A204.1 (cell line): ENCODE data around the gene ACTN3.
"Not testable (repeated sequence)": the region's sequence is repeated elsewhere in the genome, so short reads cannot be mapped to it uniquely, and the experiment has no call there.

Experiments
- FAIRE-seq: peaks from 2 replicates; lab custom pipeline; 2012; peaks lifted over from hg19 to GRCh38; lab: Jason Lieb, UNC

The ACTN3 gene

DNA sequence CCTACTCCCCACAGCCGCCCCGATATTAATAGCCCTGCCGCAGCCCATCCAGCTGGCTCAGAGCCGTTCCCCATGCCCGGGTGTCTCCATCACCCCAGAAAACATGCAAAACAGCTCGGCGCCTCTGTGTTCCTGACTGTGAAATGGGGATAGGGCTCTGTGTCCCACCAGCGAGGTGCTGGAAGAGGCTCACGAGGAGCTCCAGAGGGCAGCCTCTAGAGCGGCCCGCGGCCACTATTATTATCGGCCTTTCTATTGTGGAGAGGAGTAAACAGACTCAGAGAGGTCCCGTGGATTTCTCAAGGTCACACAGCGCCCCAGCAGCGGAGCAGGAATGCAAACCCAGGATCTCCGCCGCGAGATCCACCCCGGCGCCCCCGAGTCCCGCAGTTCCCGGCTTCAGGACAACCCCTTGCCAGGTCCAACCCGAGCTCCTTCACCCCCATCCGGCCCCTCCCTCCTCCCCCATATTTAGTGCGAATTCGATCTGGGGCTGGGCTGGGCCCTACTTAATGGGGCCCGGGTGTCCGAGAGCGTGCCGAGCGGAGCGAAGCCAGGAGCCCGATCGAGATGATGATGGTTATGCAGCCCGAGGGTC is at the start of gene ACTN3:
TSS of gene ACTN3 (plus strand) at position 536 of the 598 bp plus-strand sequence. CDS start at position 571, 35 bp downstream.
- FAIRE-seq: no peak

DNA sequence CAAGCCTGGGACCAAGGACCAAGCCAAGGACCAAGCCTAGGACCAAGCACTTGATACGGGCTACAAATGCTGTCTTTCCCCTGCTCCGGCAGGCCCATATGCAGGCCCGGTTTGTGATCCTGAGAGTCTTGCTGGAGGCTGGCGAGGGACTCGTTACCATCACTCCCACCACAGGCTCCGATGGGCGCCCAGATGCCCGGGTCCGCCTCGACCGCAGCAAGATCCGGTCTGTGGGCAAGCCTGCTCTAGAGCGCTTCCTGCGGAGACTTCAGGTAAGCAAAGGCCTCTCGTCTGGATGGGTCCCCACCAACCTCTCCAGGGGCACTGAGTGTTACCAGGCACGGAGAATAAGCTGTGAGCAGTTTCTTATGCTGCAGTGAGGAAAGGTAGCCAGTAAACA is 49.5 kb upstream of the ACTN3 start:
- FAIRE-seq: no peak

DNA sequence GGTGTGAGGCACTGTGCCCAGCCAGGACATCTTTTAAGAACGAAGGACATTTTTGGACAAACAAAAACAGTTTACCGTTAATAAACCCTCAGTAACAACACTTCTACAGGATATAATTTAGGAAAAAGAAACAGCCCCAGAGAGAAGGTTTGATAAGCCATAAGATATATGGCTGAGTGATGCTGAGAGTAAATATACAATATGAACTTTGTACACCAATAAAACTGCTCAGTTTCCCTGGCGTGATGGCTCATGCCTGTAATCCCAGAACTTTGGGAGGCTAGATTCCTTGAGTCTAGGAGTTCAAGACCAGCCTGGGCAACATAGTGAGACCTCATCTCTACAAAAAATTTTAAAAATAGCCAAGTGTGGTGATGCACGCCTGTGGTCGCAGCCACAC is 48.2 kb upstream of the ACTN3 start:
- no peak for FAIRE-seq

DNA sequence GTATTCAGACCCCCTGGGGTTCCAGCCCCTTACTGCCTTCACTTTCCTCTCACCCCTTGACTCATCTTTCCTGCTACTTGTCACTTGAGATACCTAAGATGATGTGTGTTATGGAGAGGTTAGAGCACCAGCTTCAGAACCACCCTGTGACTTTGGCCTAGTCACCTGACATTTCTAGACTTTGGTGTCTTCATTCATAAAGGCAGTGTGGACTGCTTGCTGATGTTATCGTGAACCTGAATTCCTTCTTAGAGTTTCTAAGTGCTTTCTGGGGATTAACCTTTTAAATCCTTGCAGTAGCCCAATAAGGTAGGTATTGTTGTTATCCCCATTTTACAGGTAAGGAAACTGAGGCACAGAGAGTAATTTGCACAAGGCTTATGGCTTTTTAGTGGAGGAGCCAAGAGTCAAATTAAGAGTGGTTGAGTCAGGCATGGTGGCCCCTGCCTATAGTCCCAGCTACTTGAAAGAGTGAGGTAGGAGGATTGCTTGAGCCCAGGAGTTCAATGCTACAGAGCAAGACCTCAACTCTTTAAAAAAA is 41.4 kb upstream of the ACTN3 start:
- no peak for FAIRE-seq

DNA sequence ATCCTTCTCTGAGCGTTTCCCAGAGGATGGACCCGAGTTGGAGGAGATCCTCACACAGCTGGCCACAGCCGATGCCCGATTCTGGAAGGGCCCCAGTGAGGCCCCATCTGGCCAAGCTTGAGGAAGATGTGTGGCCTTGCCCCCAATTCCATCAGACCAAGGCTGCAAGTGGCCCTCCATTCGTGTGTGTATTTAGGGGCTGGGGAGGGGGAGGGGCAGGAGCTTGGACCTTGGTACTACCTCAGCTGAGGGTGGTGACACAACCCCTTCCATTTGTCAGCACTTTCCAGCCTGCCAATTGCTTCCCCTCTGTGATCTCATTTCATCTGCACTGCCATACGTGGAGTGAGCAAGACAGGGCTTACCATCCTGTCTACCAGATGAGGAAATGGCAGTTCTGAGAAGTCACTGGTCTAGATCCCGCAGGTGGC is 37.6 kb upstream of the ACTN3 start:
- FAIRE-seq: no peak

DNA sequence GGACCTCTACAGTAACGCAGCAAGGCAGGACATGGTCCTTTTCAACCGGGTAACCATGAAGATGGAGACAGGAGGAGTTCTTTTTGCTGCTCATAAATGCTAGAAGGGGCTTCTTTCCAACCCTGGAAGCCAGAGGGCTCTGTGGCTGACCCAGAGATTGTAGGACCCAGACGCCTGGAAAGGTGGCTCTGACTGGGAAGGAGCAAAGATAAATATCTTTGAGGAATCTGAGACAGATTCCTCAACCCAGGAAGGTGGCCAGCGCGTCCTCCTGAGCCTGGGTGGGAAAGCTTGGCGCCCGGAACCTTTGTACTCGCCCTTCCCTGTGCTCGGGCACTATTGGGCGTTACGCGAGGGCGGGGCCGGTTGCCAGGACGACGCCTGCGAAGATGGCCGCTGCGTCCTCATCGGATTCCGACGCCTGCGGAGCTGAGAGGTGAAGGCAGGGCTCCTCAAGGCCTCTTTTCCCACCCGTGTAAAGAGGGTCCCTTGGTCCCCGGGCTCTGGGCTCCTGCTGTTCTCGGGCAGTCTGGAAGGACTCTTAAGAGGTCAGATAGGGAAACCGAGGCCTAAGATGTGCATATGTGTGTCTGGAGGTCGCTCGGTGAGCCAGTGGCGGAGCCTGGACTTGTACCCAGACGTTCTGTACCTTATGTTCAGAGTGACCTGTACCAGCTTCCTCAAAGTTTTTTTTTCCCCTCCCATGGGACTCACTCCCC is 36.3 kb upstream of the ACTN3 start, which contains the start of gene BBS1:
TSS of gene BBS1 (plus strand) at position 365 of the 719 bp plus-strand sequence. CDS start at position 390, 25 bp downstream.
- no peak for FAIRE-seq

DNA sequence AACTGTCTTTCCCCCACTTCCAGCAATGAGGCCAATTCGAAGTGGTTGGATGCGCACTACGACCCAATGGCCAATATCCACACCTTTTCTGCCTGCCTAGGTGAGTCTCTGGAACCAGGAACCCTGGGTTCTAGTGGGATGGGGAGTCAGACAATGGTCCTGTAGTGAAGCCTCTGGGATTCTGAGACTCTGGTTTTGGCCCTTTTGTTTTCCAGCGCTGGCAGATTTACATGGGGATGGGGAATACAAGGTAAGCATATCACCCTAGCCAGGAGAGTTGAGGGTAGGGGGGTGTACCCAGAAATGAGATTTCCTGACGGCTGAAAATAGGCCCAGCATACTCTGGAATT is 35.7 kb upstream of the ACTN3 start:
- no peak for FAIRE-seq

DNA sequence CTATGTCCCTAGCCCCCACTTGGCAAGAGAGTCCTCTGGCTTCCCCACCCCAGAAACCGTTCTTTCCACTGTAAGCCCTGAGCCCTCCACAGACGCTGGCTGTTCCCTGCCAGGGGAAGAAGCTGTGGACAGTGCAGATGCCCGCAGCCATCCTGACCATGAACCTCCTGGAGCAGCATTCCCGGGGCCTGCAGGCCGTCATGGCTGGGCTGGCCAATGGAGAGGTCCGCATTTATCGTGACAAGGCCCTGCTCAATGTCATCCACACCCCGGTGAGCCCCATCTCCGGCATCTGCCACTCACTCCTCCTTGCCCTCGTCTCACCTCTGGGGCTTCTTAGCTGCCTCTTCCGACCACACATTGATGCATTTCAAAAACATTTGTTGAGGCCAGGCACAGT is 23.1 kb upstream of the ACTN3 start:
- FAIRE-seq: no peak

DNA sequence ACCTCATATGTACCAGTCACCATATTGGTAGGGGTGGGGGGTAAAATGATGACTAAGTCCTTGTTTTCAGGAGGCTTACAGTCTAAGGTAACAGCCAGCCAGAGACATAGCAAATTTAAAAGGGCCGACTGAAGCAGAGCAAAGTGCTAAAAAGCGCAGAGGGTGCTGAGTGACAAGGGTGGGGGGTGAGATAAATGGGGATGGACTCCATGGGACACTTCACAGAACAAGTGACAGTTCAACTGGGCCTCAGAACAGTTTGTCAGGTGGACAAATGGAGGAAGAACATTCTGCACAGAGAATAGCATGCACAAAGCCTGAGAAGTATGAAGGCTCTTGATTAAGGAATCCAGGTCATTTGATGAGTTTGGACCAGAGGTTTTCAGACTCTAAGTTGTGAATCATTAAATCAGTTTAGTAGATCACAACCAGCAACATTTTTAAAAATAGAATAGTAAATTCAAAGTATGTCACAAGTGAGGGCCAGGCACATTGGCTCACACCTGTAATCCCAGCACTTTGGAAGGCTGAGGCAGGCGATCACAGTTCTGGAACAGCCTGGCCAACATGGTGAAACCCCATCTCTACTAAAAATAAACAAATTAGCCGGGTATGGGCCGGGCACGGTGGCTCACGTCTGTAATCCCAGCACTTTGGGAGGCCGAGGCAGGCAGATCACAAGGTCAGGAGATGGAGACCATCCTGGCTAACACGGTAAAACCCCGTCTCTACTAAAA is 22.2 kb upstream of the ACTN3 start:
- no peak for FAIRE-seq

DNA sequence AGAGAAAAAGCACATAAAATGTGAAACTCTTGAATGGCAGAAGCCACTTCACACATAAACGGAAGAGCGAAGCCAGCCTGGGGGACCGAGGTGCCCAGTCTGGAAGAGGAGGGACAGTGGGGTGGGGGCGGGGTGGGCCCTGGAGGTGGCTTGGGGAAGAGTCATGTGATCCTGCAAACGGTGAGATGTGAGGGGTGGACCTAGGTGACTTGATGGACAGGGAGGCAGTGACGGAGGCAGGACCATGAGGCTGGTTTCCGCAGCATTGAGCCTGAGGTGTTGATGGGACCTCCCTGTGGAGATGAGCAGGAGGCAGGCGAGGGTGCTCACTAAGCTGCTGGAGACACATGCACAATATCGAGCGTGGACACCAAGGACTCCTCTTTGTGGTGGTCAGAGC is 17.6 kb upstream of the ACTN3 start:
- no peak for FAIRE-seq

DNA sequence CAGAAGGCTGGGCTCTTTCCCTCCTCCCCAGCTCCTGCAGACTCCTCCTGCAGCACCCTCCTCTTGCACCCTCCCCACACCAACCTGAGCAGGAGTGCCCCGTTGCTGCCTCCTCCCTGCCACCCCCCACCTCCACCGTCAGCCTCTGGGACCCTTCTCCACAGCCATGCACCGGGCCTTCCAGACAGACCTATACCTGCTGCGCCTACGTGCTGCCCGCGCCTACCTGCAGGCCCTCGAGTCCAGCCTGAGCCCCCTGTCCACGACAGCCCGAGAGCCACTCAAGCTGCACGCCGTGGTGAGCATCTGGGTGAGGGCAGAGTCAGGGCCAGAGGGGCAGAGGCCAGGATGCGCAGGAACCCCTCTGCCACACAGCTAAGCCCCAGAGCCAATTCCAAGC is 17.0 kb upstream of the ACTN3 start:
- no peak for FAIRE-seq

DNA sequence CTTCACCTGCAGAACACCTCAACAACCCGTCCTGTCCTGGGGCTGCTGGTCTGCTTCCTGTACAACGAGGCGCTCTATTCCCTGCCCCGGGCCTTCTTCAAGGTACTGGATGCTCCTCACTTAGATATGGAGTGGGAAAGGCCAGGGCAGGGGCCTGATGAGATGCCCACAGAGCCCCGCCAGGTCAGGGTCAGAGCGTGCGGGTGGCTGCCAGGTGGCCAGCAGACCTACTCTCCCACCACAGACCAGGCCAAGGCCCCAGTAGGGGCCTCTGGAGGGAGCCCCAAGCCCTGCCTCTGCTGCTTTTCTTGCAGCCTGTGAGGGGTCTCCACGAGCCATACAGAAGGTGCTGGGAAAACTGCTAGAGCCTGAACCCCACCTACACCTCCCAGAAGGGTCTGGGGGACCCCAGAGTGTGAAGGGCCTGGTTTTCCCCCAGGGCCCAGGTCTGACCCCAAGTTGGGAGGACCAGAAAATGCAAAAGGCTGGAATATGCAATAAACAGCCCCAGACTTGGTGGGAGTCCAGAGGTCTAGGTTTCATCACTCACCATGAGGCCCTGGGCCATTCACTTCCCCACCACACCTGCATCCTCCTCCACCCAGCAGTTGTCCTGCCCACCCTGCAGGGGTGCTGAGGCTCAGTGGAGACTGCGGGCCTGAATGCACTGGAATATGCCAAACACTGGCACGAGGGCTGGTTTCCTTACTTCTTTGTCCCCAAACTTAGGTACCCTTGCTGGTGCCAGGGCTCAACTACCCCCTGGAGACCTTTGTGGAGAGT is 15.6 kb upstream of the ACTN3 start:
- FAIRE-seq: no peak

DNA sequence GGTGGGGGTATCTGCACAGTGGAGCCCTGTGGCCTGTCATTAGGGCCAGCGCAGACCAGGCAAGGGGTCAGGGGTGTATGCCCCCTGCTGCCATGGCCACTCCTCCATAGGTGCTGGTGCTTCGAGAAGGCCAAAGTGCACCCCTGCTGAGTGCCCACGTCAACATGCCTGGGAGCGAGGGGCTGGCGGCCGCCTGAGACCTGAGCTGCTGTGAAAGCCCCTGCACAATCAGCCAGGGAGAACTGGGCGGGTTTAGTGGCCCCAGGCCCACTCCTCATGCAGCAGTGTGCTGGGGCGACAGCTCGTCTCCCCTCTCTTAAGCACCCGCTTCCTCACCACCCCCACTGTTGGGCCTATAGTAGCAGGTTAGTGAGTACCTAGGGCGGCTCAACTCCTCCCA is 14.9 kb upstream of the ACTN3 start:
- no peak for FAIRE-seq

DNA sequence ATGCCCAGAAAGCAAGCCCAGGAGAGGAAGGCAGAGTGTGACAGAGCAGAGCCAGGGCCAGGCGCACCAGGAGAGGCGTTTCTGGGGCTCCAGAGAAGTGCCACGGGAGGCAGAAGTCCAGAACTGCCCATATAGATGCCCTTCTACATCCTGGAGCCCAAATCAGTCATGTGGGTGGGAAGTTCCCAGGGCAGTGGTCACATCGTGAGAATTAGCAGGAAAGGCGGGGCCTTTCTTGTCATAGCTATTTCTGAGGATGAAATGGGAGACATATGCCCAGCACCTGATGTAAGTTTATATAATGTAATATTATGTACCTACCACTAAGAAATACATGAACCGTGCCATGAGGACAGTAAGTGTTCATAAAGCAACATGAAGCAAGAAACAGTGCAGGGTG is 13.9 kb upstream of the ACTN3 start:
- FAIRE-seq: no peak

DNA sequence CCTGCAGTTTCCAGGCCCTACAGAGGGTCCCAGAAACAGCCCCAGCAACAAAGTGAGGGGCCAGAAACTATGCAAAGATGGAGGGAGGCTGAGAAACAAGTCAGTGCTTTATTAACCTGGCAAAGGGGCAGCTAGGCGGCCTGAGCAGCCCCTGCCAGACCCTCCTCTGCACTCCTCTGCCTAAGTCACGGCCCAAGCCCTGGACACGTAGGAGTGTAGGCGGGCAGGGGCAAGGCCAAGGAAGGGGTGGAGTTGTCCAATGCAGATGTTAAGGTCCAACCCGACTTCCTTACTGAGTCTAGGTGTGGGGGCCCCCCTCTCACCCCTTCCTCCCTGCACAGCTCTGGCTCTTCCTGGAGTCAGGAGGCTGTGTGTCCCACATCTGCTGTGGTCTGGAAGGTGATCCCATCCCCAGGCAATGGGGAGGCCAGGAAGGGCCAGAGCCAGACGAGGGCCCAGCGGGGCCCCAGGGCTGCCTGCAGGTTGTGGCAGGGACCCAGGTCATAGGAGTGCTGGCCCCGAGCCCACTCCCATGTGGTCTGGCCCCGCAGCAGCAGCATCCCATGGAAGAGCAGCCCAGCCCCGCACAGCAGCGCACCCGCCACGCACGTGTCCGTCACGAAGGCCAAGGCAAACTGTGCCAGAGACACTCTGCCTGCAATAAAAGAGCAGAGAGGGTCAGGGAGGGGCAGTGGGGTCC is 7.4 kb upstream of the ACTN3 start:
- FAIRE-seq: no peak

DNA sequence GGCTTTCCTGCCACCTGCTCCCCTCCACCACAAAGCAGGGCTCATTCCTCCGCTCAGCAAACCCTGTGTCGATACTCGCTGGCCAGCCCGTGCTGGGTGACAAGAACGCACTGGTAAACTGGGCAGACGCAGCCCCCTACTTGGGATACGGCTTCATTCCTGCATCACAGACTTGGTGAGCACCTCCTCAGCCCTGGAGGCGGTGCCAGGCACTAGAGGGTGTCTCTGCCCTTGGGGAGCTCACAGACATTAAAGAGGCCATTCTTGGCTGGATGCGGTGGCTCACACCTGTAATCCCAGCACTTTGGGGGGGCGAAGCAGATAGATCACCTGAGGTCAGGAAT is 6.9 kb upstream of the ACTN3 start:
- FAIRE-seq: no peak

DNA sequence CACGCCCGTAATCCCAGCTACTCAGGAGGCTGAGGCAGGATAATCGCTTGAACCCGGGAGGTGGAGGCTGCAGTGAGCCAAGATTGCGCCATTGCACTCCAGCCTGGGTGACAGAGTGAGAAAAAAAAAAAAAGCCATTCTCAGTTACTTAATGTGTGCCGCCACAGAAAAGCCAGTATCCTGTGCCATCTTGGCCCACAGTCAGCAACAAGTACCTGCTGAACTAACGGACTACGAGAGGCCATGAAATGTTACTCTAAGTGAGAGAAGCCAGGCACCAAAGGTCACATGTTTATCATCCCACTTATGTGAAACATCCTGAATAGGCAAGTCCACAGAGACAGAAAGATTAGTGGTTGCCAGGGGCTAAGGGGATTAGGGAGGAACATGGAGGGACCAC is 6.1 kb upstream of the ACTN3 start:
- FAIRE-seq: not testable (repeated sequence)

DNA sequence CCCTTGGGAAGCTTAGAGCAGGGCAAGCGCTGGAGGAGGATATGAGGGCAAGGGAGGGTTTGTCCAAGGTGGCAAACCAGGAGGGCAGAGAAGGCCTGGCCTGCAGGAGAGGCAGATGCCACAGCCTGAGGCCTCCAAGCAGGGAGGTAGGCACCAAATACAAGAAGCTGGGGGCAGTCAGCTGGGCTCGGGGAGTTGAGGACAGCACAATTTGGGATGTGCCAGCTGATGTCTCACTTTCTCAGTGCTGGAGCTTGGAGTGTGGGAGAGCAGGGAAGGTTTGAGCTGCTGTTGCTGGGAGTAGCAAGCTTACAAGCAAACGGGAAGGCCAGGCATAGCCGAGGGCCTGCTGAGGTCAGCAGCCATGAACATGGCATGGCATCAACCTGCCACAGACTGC is 4.8 kb upstream of the ACTN3 start:
- FAIRE-seq: no peak

DNA sequence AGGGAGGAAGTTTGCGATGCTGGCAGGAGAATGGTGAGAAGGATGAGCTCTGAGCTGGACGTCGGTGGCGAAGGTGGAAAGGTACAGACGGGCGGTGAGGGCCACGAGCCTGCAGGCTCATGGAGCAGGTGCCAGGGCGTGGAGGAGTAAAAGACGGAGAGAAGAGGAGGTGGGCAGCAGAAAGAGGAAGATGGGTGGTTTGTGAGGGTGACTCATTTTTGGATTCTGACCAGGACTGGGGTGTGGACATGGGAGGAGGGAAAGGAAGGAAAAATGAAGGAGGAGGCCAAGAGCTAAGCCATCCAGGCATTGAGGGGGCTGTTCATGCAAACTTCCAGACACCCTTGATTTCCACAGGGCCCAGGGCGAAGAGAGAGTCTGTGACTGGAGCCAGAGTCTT is 4.3 kb upstream of the ACTN3 start:
- FAIRE-seq: no peak

DNA sequence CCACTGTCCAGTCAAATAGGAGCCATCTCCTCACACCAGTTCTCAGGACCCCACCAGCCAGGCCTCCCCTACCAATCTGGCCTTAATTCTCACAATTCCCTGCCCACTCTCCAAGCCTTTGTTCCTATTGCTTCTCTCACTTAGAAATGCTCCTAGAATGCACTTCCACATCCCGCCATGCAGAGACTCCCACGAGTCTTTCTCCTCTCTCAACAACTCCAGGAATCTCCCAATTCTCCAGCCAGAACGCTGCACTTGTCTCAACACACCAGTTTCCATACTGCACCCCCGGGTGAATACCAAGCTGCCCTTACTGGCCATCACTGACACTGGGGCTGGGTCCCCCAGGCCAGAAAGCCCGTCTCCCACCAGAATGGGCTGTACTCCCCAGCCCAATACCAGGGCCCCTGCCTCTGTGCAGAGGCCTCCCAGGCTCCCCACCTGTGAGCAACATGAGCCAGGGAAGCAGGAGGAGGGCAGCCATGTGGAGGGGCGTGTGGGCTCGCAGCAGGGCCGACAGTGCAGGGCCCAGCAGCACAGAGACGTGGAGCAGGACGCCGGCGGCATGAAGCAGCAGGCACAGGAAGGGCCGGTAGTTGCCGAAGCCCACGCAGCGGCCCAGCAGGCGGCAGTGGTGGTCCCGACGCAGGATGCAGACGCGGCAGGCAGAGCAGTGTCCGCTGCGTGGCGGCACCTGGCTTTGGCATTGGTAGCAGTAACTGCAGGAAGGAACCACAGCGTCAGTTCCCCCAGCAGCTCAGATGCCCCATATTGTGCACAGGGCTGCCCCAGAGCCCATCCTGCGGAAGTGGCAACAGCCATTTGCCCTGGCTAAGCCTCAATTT is 3.2 kb upstream of the ACTN3 start:
- FAIRE-seq: no peak

DNA sequence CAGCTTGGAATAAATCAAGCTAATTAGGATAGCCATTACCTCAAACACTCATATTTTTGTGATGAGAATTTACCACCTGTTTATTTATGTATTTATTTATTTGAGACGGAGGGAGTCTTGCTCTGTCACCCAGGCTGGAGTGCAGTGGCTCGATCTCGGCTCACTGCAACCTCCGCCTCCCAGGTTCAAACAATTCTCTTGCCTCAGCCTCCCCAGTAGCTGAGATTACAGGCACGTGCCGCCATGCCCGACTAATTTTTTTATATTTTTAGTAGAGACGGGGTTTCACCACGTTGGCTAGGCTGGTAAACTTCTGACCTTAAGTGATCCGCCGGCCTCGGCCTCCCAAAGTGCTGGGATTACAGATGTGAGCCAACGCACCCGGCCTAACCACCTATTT is 1.8 kb upstream of the ACTN3 start:
- not testable (repeated sequence) for FAIRE-seq
